Nephron (organoid): Measurements from ENCODE around the gene NARS2.
"Not testable (repeated sequence)": the region's sequence is repeated elsewhere in the genome, so short reads cannot be mapped to it uniquely, and the experiment has no call there.

Experiments used
- H3K27ac Mint-ChIP-seq, 3 experiments: 2 replicates each; pipeline ENCODE4 v1.8.0; 2020; ENCODE audit warnings: mixed read lengths in 3 of 3, mild to moderate bottlenecking in 2 of 3, moderate library complexity in 1 of 3
- H3K27me3 Mint-ChIP-seq: 2 replicates; pipeline ENCODE4 v1.8.0; 2021; ENCODE audit warnings: low read depth, mild to moderate bottlenecking, moderate library complexity, mixed read lengths
- H3K36me3 Mint-ChIP-seq: 2 replicates; pipeline ENCODE4 v1.8.0; 2020; ENCODE audit warnings: low read depth, mixed read lengths
- H3K4me1 Mint-ChIP-seq: 2 replicates; pipeline ENCODE4 v1.8.0; 2020; ENCODE audit warnings: mixed read lengths
- H3K4me3 Mint-ChIP-seq, 3 experiments: 2 replicates each; pipeline ENCODE4 v1.8.0; 2020; ENCODE audit warnings: mild to moderate bottlenecking in 3 of 3, mixed read lengths in 3 of 3, moderate library complexity in 2 of 3
- H3K9me3 Mint-ChIP-seq: 2 replicates; pipeline ENCODE4 v1.8.0; 2020; ENCODE audit warnings: mixed read lengths
- CTCF ChIP-seq, 3 experiments: fragments of 200-600 bp; sonication (generic); IDR thresholded peaks; one replicate each; pipeline ENCODE4 v1.5.0; 2021; ENCODE audit warnings: antibody characterized with exemption in 3 of 3; ENCODE audit not compliant: unreplicated experiment in 3 of 3

The NARS2 gene

GRCh38 chr11:78612721-78613377 lies 38.2 kb upstream of the NARS2 start:
- Mint-ChIP-seq H3K27me3 (no peaks in the 10 kb centered on the region), H3K36me3 (no peaks in the 10 kb centered on the region), H3K4me3 (no peak overlapping the region), H3K9me3 (peaks cover 4% of the 10 kb centered on the region), H3K27ac (no peak overlapping the region), H3K4me1 (no peaks in the 10 kb centered on the region)
- no peak for TF ChIP-seq CTCF (IDR thresholded peaks at IDR 0.05; ENCODE audit: unreplicated experiment in 3 of 3)

GRCh38 chr11:78609321-78609720 lies 34.7 kb upstream of the NARS2 start:
- H3K36me3 Mint-ChIP-seq, H3K4me1 Mint-ChIP-seq, H3K27ac Mint-ChIP-seq, H3K9me3 Mint-ChIP-seq, H3K4me3 Mint-ChIP-seq, H3K27me3 Mint-ChIP-seq: not testable (repeated sequence)

GRCh38 chr11:78607696-78608095 lies 33.0 kb upstream of the NARS2 start:
- no peak for TF ChIP-seq CTCF (IDR thresholded peaks at IDR 0.05; ENCODE audit: unreplicated experiment in 3 of 3)
- Mint-ChIP-seq H3K27me3 (peaks cover 4% of the 10 kb centered on the region), H3K9me3 (no peaks in the 10 kb centered on the region), H3K27ac (no peak overlapping the region), H3K36me3 (no peaks in the 10 kb centered on the region), H3K4me1 (no peaks in the 10 kb centered on the region), H3K4me3 (no peak overlapping the region)

GRCh38 chr11:78606667-78607066 lies 32.0 kb upstream of the NARS2 start:
- Mint-ChIP-seq H3K9me3 (peaks cover 5% of the 10 kb centered on the region), H3K27ac (no peak overlapping the region), H3K36me3 (no peaks in the 10 kb centered on the region), H3K27me3 (peaks cover 4% of the 10 kb centered on the region), H3K4me3 (no peak overlapping the region), H3K4me1 (no peaks in the 10 kb centered on the region)
- TF ChIP-seq CTCF (IDR thresholded peaks at IDR 0.05; ENCODE audit: unreplicated experiment in 3 of 3): no peak

- no peak overlapping the region for H3K27ac Mint-ChIP-seq
- no peaks in the 10 kb centered on the region for H3K36me3 Mint-ChIP-seq
- peaks cover 4% of the 10 kb centered on the region for H3K27me3 Mint-ChIP-seq
- H3K4me3 Mint-ChIP-seq: no peak overlapping the region
- TF ChIP-seq CTCF (IDR thresholded peaks at IDR 0.05; ENCODE audit: unreplicated experiment in 3 of 3): no peak
- peaks cover 9% of the 10 kb centered on the region for H3K9me3 Mint-ChIP-seq
- no peaks in the 10 kb centered on the region for H3K4me1 Mint-ChIP-seq
Observed at GRCh38 chr11:78605296-78605695, 30.6 kb upstream of the NARS2 start.

- Mint-ChIP-seq H3K36me3 (no peaks in the 10 kb centered on the region), H3K9me3 (peaks cover 15% of the 10 kb centered on the region), H3K4me3 (no peak overlapping the region), H3K27me3 (peaks cover 4% of the 10 kb centered on the region), H3K4me1 (no peaks in the 10 kb centered on the region), H3K27ac (no peak overlapping the region)
- TF ChIP-seq CTCF (IDR thresholded peaks at IDR 0.05; ENCODE audit: unreplicated experiment in 3 of 3): no peak
Observed at GRCh38 chr11:78603792-78604191, 29.1 kb upstream of the NARS2 start.

GRCh38 chr11:78602771-78603170 lies 28.1 kb upstream of the NARS2 start:
- peaks cover 15% of the 10 kb centered on the region for H3K9me3 Mint-ChIP-seq
- H3K4me1 Mint-ChIP-seq, H3K4me3 Mint-ChIP-seq, H3K27me3 Mint-ChIP-seq, H3K27ac Mint-ChIP-seq, H3K36me3 Mint-ChIP-seq: not testable (repeated sequence)

- not testable (repeated sequence) for H3K27me3 Mint-ChIP-seq, H3K36me3 Mint-ChIP-seq
- H3K9me3 Mint-ChIP-seq: peaks cover 15% of the 10 kb centered on the region
Observed at GRCh38 chr11:78601066-78601465, 26.4 kb upstream of the NARS2 start.

GRCh38 chr11:78597579-78597978 lies 22.9 kb upstream of the NARS2 start:
- not testable (repeated sequence) for H3K36me3 Mint-ChIP-seq, H3K4me3 Mint-ChIP-seq
- peaks cover 18% of the 10 kb centered on the region for H3K4me1 Mint-ChIP-seq

More at GRCh38 chr11:78601066-78601465, 26.4 kb upstream of the NARS2 start:
- H3K4me1 Mint-ChIP-seq, H3K27ac Mint-ChIP-seq, H3K4me3 Mint-ChIP-seq: not testable (repeated sequence)

More at GRCh38 chr11:78597579-78597978, 22.9 kb upstream of the NARS2 start:
- H3K27ac Mint-ChIP-seq, H3K27me3 Mint-ChIP-seq: not testable (repeated sequence)
- peaks cover 15% of the 10 kb centered on the region for H3K9me3 Mint-ChIP-seq
